HG03354 (cell line): ENCODE data around the gene SYCP3.

Experiments used
- ATAC-seq: cut with Tn5 transposase; IDR thresholded peaks from one replicate; pipeline ENCODE4 v1.9.1; 2021; ENCODE audit warnings: mild to moderate bottlenecking; ENCODE audit not compliant: unreplicated experiment, poor library complexity, severe bottlenecking

The SYCP3 gene

DNA sequence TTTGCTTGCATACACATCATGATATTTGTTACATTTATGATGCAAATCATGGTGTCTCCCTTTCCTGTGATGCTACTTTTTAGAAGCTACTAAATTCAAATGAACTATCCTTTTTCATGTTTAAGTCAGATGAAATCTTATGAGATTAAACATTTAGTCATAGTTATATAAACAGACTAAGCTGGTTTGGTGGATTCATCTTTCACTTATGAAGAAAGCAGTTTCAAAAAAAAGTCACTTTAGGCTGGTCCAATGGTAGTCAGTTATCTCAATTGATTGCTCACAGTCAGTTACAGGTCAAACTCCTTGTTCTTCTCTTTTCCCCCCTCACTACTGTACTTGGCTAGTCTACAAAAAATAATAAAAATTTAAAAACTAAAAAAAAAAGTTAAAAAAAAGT is 19.7 kb downstream of the SYCP3 start:
- no peak for ATAC-seq

DNA sequence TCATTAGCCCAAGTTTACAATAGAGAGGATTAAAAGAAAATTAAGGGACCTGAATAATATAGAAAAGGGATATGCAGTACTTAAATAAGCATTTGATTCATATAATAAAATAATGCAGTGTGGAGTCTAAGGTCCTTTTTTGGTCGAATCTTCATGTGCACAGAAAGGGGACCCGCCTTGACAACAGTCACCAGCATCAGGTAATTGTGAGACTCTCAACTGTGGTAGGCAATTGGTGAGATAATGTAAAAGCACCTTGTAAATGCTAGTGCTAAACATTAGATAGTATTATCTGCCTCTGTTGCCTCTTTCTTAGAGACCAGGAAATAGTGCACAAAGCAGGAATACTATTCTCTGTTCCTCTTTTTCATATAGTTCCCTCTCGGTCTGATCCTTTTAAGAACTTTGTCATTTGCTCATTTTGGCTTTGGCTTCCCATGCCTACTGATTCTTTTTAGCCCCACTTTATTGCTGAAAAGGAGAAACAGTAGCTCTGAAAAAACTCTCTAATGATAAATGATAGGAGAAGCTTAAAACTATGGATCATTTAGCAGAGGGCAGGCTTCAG is 24.3 kb downstream of the SYCP3 start:
- ATAC-seq = no peak

DNA sequence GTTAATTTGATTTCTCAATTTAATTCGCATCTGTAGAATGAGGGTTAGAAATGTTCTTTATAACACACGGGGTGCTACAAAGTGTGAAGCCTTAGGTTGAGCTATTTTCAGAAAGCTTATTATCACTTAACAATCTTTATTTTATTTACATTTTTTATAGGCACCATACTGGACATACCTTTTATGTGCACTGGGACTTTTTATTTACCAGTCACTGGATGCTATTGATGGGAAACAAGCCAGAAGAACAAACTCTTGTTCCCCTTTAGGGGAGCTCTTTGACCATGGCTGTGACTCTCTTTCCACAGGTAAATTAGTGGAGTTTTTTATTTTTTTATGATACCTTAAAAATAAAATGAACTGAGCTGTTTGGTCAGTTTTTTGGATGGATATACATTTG is 25.3 kb downstream of the SYCP3 start:
- no peak for ATAC-seq

DNA sequence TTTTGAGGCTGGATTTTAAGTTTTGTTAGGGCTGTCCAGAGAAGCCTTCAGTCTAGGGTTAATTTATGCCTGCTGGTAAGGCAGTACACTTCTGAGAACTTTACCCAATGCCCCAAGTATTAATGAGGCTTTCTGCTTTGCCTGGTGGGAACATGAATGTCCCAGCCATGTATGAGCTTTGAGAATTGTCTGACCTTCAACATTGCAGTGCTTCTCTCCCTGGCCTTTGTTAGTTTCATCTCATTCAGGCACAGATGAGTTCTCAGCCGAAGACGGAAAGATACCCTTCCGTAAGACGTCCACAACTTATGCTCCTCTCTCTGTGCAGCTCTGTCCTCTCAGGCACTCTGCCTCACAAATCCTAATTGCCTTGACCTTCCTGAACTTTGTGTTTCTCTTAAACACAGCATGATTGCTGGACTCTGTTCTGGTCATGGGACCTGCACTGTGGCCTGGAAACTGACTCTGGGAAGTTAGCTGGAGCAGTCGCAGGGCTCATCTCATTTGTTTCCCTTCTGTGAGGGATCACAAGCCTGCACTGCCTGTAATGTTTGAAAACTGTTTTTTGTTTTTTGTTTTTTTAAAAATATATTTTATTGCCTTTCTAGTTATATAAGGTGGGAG is 26.1 kb downstream of the SYCP3 start:
- ATAC-seq = no peak

DNA sequence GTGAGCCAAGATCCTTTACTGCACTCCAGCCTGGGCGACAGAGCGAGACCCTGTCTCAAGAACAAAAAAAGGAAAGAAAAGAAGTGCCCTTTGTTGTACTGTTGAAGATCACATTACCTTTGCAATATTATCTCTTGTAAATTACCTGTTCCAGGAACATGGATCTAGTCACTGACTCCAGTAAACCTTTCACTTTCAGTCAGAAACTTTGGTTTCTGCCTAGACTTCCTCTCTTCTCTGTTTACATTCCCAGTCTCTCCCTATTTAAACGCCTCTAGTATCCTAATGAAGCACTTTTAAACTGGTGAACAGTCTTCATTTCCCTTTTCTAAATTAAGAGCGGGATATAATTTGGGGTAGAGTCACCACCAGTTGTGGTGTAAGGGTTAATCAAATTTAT is 29.0 kb downstream of the SYCP3 start:
- ATAC-seq = no peak

DNA sequence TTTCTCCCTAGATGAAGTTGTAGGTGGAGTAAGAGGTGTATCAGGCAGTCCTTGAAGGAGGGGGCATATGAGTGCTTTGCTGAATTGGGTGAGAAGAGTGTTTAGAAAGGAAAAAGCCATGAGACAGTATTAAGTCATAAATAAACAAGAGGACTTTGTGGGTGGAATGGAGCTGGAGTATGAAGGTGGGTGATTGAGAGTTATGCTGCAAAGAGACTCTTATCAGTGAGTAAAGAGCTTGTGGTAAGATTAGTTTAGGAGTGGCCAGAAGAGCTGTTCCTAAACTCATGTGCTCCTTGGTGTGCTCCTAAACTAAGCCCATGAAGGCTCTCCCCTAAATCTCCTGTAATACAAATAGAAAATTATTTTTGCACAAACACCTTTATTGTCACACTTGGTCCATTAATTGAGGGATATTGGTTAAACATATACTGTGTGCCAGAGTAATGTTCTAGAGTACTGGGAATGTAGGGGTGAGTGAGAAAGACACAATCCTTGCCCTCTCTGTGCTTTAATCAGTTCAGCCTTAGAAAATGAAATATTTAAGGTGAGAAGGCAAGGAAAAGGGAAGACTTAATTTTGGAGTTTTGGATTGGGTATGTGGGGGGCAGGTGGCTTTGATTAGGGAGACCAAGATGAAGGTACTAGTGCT is 32.0 kb downstream of the SYCP3 start:
- ATAC-seq = no peak

DNA sequence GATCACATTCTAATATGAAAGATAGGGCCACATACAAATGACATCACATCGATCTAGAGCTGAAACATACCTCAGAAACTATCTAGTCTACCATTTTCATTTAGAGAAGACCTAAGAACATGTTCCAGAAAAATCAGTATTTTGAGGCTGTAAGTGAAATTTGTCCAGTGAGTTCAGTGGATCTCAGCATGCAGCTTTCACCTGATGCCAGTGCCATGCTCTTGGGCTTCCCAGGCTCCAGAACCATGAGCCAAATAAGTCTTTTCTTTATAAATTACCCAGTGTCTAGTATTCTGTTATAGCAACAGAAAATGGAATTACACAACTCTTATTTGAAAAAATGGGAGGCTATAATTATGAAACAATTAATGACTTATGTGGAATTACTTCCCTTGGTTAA is 32.9 kb downstream of the SYCP3 start:
- no peak for ATAC-seq

DNA sequence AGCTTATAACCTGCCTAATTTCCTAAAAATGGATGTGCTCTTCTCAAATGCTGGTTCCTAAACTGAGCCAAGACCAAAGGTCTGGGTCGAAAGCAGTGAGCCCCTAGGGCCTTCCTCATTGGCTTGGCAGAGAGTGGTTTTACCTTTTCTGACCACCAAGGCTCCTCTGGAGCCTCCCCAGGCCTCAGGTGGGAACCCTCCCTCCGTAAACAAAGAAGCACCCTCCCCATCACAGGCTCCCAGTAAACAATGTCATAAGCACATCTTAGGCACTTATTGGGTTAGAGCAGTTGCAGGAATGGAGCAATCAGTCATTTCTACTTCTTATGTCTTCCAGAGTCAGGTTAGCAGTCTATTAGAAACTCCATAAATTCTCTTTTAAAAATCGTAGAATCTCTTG is 35.8 kb downstream of the SYCP3 start:
- no peak for ATAC-seq

DNA sequence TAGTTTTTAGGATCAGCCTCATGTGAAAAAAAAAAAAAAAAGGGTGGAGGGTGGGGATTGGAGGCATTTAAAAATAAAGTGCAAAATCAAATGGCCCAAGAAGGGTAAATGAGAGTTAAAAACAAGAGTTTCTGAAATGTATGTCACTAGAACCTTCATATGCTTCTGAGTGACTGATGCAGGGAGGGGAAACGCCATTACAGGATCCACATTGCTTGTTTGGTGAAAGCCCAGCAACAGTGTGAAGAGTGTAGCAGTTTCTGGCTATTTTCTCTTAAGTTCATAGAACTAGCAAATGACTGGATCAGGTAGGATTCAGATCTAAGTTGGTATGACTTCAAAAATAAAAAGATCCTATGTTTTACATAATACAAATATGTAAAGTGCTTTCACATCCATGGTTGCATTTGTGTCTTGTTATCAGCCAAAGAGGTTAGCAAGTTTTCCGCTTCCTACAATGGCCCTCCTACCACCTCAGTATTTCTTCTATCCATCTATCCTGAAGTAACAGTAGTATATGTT is 38.9 kb downstream of the SYCP3 start:
- no peak for ATAC-seq

DNA sequence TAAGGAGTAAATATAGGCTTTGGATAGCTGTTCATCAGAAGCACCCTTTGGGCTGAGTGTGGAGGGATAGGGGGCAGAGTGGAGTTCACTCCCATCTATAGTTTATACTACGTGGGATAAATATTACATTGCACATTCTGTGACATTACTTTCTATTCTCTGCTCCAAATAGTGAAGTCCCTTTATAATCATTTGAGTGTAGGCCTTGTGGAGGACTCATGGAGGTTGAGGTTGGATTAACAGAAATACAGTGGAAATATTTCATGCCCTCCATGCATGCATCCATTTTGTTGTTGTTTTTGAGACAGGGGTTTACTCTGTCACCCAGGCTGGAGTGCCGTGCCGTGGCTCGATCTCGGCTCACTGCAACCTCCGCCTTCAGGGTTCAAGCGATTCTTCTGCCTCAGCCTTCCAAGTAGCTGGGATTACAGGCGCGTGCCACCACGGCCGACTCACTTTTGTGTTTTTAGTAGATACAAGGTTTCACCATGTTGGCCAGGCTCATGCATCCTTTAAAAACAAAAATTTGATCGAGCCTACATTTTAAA is 40.4 kb downstream of the SYCP3 start:
- no peak for ATAC-seq

DNA sequence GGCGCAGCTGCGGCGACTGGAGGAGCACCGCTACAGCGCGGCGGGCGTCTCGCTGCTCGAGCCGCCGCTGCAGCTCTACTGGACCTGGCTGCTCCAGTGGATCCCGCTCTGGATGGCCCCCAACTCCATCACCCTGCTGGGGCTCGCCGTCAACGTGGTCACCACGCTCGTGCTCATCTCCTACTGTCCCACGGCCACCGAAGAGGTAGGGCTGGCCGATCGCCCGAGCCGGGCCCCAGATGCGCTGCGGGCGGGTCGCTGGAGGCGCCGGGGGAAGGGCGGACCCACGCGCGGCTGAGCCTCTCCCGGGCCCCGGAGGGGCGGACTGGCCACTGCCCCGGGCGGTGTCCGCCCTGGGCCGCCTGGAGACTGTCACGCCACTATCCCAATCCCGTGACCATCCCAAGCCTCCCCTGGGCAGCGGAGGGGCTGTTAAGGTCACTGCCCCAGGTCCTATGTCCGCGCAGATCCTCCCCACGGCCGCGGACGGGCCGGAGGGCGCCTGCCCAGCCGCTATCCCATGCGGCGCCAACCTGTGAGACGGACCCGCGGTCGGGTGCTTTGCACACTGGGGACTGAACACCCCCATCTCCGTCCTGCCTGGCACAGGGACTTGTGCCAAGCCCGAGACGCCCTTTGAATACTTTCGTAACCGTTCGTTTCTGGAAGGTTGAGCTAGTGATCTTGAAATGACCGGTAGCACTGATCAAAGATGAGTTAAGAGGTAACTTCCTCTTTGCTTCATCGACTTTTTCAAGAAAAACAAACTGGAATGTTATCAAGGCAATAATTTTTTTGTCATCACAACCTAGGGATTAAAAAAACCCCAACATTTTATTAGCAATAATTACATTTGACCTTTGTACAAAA is 41.1 kb downstream of the SYCP3 start:
- peak; percentile 41 for ATAC-seq

DNA sequence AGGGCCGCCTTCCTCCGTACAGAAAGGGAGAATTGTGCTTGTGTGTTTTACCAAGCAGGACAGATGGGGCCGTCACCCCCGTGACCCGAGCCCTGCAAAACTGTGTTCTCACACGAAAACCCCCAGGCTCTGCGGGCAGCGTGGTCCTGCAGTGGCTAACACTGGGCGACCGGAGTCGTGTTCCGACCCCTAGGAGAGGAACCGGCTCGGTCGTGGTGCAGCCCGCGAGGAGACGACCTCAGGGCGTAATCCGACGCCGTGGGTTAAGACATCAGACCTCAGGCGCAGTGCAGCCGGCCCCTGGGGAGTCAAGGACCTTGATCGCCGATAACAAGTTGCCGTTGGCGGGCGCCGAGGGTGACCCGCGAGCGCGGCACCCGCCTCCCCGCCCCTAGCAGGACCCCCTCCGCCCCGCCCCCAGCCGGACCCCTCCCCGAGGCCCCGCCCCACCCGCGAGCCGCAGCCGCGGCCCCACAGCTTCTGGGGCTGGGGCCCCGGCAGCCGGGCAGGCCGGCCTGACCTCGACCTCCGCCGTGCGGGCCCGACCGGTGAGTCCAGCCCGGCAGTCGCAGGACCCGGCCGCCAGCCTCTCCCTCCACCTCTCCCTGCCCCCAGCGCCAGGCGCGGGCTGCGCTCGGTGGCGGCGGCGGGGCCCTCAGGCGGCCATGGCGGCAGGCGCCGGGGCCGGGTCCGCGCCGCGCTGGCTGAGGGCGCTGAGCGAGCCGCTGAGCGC is 41.9 kb downstream of the SYCP3 start, which contains the start of gene CHPT1:
CHPT1 (plus strand) TSS at position 444 of the 733 bp plus-strand sequence; CDS start at position 666, 222 bp downstream.
- peak; percentile 76 for ATAC-seq

DNA sequence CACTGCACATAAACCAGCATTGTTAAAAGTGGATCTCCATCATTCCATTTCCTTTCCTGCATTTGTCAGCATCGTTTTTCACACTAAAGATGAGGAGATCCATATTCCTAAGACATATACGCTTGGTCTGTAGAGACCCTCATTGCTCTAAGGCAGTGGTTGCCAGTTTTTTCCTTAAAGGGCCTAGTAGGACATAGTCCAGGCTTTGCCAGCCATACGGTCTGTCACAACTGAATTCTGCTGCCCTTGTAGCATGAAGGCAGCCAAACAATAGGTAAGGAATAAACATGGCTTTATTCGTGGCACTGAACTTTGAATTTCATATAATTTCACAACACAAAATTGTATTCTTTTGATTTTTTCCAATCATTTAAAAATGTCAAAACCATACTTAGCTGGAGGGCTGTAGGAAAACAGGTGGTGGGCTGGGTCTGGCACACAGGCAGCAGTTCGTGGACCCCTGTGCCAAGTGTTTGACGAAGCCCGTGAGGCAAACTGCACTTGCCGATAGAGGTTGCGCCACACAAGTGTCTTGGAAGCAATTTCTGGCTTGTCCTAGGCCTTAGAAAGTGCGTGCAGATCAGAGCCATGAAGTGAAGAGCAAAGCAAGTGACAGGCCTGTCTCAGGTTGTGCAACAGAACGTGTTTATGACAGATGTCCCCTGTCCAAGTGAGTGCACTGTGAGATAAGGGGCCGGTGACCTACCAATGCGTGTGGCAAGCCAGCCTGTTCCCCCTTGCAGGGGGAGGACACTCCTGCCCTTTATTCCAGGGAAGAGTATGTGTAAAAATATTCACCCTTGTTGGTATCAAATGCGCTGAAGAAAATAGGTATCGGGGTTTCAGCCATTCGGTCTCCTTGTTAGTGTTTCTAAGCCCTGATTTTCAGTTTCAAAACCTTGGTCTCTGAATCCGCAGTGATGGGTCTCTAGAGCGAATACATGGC is 42.7 kb downstream of the SYCP3 start:
- peak; percentile 8 for ATAC-seq

DNA sequence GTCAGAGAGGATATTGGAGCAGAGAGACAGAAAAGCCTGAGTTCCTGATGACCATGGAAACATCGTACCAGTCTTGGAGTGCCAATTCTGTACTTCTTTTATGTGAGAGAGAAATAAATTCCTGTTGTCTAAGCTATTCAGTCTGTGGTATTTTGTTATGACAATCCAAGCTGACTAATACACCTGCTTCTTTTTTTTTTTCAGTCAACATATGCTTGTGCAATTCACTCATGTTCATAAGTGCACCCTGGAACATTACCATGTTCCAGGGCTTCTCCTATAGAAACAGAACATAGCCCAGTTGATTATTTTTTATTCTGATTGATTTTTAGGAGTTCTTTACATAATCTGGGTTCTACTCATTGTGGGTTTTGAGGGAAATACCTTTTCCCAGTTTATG is 43.6 kb downstream of the SYCP3 start:
- ATAC-seq = no peak

DNA sequence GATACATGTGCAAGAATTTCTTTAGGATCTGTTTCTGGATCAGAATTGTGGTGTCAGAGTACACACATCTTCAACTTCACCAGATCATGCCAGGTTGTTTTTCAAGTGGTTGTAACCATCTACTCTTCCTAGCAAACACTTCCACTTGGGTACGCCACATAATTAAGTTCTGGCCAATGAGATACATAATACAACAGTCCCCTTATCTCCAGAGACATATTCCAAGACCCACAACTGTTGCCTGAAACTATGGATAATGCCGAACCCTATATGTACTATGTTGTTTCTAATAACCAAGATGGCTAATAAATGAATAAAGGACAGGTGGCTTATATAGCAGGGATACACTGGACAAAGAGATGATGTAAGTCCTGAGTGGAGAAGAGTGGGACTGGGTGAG is 44.3 kb downstream of the SYCP3 start:
- no peak for ATAC-seq

DNA sequence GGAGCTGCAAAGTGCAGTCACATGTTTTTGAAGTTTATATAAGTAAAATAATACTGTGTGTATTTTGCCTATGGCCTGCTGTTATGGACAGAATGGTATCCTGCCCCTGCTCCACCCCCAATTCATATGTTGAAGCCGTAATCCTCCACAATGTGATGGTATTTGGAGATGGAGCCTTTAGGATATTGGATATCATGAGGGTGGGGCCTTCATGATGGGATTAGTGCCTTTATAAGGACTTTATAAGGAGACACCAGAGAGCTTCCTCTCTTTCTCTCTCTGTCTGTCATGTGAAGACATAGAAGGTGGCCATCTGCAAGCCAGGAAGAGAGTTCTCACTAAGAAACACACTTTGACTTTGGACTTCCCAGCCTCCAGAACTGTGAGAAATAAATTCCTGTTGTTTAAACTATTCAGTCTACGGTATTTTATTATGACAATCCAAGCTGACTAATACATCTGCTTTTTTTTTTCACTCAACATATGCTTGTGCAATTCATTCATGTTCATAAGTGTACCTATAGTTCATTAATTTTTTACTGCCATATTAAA is 44.9 kb downstream of the SYCP3 start:
- no peak for ATAC-seq

DNA sequence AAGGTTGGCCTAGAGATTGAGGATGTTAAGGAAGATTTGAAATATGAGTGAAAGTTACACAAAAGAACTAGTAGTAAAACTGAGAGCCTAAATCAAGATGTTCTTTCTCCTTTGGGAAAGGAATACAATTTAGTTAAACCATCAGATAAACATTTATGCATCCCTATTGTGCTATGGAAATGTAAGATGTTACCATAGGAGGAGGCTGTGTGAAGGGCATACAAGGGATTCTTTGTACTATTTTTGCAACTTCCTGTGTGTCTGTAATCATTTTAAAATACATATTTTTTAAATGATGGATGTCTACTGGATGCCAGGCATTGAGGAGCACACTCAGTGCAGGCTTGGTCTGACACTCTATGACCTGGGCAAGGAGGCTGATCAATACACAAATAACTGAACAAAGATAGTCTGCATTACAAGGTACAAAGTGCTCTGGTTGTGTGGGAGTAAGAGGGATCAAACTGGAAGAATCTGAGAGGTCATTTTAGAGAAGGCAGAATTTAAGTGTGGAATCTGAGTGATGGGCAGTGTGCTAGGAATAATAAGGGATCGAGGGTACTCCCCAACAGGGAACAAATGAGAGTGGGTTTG is 47.7 kb downstream of the SYCP3 start:
- no peak for ATAC-seq
